Ovary (tissue), 10 donors: ENCODE measurements around the gene ZMIZ1. TPM values are rescaled to one million over a fixed set of nuclear protein-coding genes. Genes with fewer than 3 reads are reported as not detected.
A peak's percentile ranks its signal among the peaks of the same experiment; 100 is the strongest.

Experiments used
- DNase-seq, 5 donors: peaks; one replicate each; pipeline ENCODE4 v3.0.0-alpha.2; 2019 to 2020
- H3K27ac ChIP-seq, 2 donors: fragments of 200-600 bp; one replicate each; pipeline versions ENCODE4 v1.5.1 to v1.8.0; 2019 to 2022
- H3K27me3 ChIP-seq: fragments of 200-600 bp; one replicate; pipeline ENCODE4 v1.8.0; 2022
- H3K36me3 ChIP-seq: fragments of 200-600 bp; sonication (generic); one replicate; pipeline ENCODE4 v1.5.1; 2019
- H3K4me1 ChIP-seq: one replicate; pipeline ENCODE4 v1.8.1; 2013; ENCODE audit warnings: mild to moderate bottlenecking, moderate library complexity; ENCODE audit not compliant: insufficient read depth
- H3K4me3 ChIP-seq: fragments of 200-600 bp; sonication (generic); one replicate; pipeline ENCODE4 v1.5.1; 2017
- H3K9me3 ChIP-seq, 2 donors: fragments of 200-600 bp in 1 of 2; sonication (generic) in 1 of 2; one replicate each; pipeline versions ENCODE4 v1.5.1 to v1.8.1; 2013 to 2019; ENCODE audit warnings: mild to moderate bottlenecking in 1 of 2, moderate library complexity in 1 of 2
- EP300 ChIP-seq: sonication (generic); formaldehyde crosslinking; IDR thresholded peaks from one replicate; pipeline ENCODE4 v1.6.1; 2017; ENCODE audit warnings: antibody characterized with exemption
- POLR2A ChIP-seq: fragments of 450-650 bp; IDR thresholded peaks from one replicate; pipeline ENCODE4 v1.6.1; 2017; ENCODE audit warnings: antibody characterized with exemption, mild to moderate bottlenecking, moderate library complexity
- WGBS, 3 donors: extraction: QIAGEN DNeasy Blood & Tissue Kit in 1 of 3; methylation state at CpG; one replicate each; pipeline versions ENCODE4 v1.1.5 to v1.1.7; 2013 to 2017; 5-methylcytosine and 5-hydroxymethylcytosine counted together
- intact Hi-C, 4 donors: fragments of 100-400 bp; cut with DNase I; formaldehyde crosslinking; loops; one replicate each; pipeline versions ENCODE4 v1.11.0 to v1.15.1; 2022 to 2023
- long read RNA-seq, 3 donors: library from polyadenylated mRNA in 2 of 3; unstranded in 2 of 3; transcript quantifications; one replicate each; pipeline ENCODE4 v2.0.0 and lab custom pipeline, GENCODE V29; 2021 to 2026
- polyA plus RNA-seq, 2 donors: library from polyadenylated mRNA; stranded (reverse); fragments of 200-250 nt in 1 of 2; fragments of 350-450 nt in 1 of 2; fragmentation: Illumina TruSeq in 1 of 2; extraction: RNeasy Lipid Tissue Mini Kit (QIAGEN cat#74804) in 1 of 2; gene quantifications; one replicate each; pipeline ENCODE4 v1.2.3, GENCODE V29; 2013 to 2014
- total RNA-seq, 7 donors: library from RNA; depleted of rRNA in 2 of 7; stranded (reverse); fragments of >200 nt in 2 of 7; fragmentation: NEBNext Ultra II Directional in 3 of 7; extraction: Animal tissue kit (Norgen Biotek cat#: 25700) in 3 of 7; gene quantifications; one replicate each; pipeline versions ENCODE4 v1.1.0 to v1.2.4, GENCODE V29; 2016 to 2023
- TF ChIP-seq, protein P1 (sequence below), 3 donors: fragments of 450-650 bp in 2 of 3; fragments of 200-600 bp in 1 of 3; IDR thresholded peaks; one replicate each; pipeline versions ENCODE4 v1.5.1 to v1.8.0; 2016 to 2022; ENCODE audit warnings: antibody characterized with exemption in 3 of 3, mild to moderate bottlenecking in 1 of 3
- donor health status: DM: no; HTN: no; CAD: no; lungs with moderate emphysema.
- donor health status: DM: no; HTN: no; CAD: no.
- donor health status: Bipolar disorder and iron deficiency.
- donor health status: DM: yes; HTN: yes; CAD: no.
- donor health status: DM: no; HTN: no; CAD: no.
- donor health status: DM: yes; HTN: yes; CAD: no.

Gene ZMIZ1
- 100 to 1,000 TPM in 2 of 7 donors, 10 to 100 TPM in 5; 30.3 to 117 (median 86.3) TPM for total RNA-seq
- polyA plus RNA-seq: 10 to 100 TPM; 36.5 to 40.3 TPM
- long read RNA-seq, donor 1, partial matches to known transcripts: 145 of 207 reads
- long read RNA-seq, donor 1, other reads (novel, unspliced or antisense): 62 of 207 reads
- long read RNA-seq, donor 2, full-length matches to known transcripts: 2 of 2 reads
- long read RNA-seq, donor 2, partial matches to known transcripts: 0 of 2 reads
- long read RNA-seq, donor 2, other reads (novel, unspliced or antisense): 0 of 2 reads
- long read RNA-seq, donor 3, partial matches to known transcripts: 142 of 156 reads
- long read RNA-seq, donor 3, other reads (novel, unspliced or antisense): 14 of 156 reads

- intact Hi-C loops: loop anchor here (2.0 to 10.0 kb wide), 8 partner anchors 91 to 1024 kb away; no protein-coding TSS in a partner anchor
- Histone ChIP-seq H3K4me3 (peak within 1 kb of the TSS; percentile 56), H3K27me3 (no peaks in the 10 kb centered on the region), H3K4me1 (peaks cover 20% of the 10 kb centered on the region), H3K9me3 (no peaks in the 10 kb centered on the region), H3K27ac (peak within 1 kb of the TSS; percentile 86 to 89), H3K36me3 (no peaks in the 10 kb centered on the region)
- DNase-seq: peak; percentile 87 to 92 (median 91)
- TF ChIP-seq, protein P1, sequence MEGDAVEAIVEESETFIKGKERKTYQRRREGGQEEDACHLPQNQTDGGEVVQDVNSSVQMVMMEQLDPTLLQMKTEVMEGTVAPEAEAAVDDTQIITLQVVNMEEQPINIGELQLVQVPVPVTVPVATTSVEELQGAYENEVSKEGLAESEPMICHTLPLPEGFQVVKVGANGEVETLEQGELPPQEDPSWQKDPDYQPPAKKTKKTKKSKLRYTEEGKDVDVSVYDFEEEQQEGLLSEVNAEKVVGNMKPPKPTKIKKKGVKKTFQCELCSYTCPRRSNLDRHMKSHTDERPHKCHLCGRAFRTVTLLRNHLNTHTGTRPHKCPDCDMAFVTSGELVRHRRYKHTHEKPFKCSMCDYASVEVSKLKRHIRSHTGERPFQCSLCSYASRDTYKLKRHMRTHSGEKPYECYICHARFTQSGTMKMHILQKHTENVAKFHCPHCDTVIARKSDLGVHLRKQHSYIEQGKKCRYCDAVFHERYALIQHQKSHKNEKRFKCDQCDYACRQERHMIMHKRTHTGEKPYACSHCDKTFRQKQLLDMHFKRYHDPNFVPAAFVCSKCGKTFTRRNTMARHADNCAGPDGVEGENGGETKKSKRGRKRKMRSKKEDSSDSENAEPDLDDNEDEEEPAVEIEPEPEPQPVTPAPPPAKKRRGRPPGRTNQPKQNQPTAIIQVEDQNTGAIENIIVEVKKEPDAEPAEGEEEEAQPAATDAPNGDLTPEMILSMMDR (IDR thresholded peaks at IDR 0.05): no peak
- peak; percentile 83 for TF ChIP-seq POLR2A
- 0 to 1% (median 1%) methylated on average over 59 to 92 of the region's 92 CpGs for WGBS, 3 donors
Observed at GRCh38 chr10:79068562-79069324, at the start of gene ZMIZ1. Gene ZMIZ1 (plus strand): TSS chr10:79068966. CDS start chr10:79201633, 132,667 bp downstream.

DNA sequence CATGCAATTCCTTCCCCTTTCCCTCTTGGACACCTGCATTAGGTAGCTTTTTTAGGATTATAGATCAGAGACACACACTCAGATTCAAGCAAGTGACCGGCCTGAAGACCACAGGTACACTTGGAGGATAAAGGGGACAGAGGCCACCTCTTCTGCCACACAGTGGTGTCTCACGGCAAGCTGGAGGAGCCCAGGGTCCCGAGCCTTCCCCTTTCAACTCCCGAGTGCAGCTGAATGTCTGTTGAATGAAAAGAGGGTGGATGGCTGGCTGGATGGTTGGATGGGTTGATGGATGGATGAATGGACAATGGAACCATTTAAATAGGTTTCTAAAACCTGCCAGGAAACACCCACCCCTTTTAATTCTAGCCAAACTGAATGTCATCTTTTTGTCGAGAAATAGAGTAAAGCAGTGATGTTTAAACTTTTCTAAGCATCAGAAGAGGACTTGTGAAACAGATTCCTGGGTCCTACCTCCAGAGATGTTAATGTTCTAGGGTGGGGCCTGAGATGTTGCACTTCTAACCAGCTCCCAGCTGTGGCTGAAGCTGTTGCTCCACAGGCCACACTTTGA lies 49.2 kb upstream of the ZMIZ1 start:
- peaks cover 17% of the 10 kb centered on the region for H3K4me1 ChIP-seq
- no peaks in the 10 kb centered on the region for H3K36me3 ChIP-seq
- no peak overlapping the region for H3K4me3 ChIP-seq
- TF ChIP-seq, protein P1 (IDR thresholded peaks at IDR 0.05): no peak
- no peak for TF ChIP-seq POLR2A
- TF ChIP-seq EP300: no peak
- WGBS, 3 donors: 82 to 86% (median 83%) methylated on average over 5 of the region's 5 CpGs
- H3K9me3 ChIP-seq: no peaks in the 10 kb centered on the region
- intact Hi-C loops: no loop called here
- no peaks in the 10 kb centered on the region for H3K27me3 ChIP-seq
- no peak overlapping the region for H3K27ac ChIP-seq
- DNase-seq: peak in 1 of 5 donors; percentile 25

- TF ChIP-seq POLR2A (no peak), EP300 (no peak)
- TF ChIP-seq, protein P1 (IDR thresholded peaks at IDR 0.05): no peak
- Histone ChIP-seq H3K27me3 (no peaks in the 10 kb centered on the region), H3K27ac (no peak overlapping the region), H3K36me3 (no peaks in the 10 kb centered on the region), H3K9me3 (no peaks in the 10 kb centered on the region), H3K4me1 (peaks cover 13% of the 10 kb centered on the region), H3K4me3 (no peak overlapping the region)
- 54 to 73% (median 55%) methylated on average over 5 of the region's 5 CpGs for WGBS, 3 donors
- DNase-seq: peak; percentile 44 to 86 (median 71)
- intact Hi-C loops: no loop called here
Observed at GRCh38 chr10:79020015-79020491, 48.7 kb upstream of the ZMIZ1 start.

DNA sequence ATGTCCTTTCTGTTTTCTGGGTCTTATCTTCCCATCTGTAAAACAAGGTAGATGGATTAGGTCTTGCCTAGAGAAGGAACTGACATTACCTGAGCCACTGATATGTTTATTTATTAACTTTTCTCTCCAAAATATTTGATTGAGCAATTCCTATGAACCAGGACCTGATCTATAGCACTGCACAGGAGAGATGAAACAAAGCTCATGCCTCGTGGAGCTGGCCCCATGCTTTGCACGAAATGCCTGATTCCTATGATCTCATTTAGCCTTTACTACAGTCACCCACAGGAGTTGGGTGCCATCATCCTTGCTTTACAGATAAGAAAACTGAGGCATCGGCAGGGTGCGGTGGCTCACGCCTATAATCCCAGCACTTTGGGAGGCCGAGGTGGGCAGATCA lies 48.2 kb upstream of the ZMIZ1 start:
- Histone ChIP-seq H3K9me3 (no peaks in the 10 kb centered on the region), H3K27ac (no peak overlapping the region), H3K36me3 (no peaks in the 10 kb centered on the region), H3K27me3 (no peaks in the 10 kb centered on the region), H3K4me1 (peaks cover 13% of the 10 kb centered on the region), H3K4me3 (no peak overlapping the region)
- WGBS, 3 donors: 91 to 95% (median 92%) methylated on average over 6 of the region's 6 CpGs
- peak in 2 of 5 donors; percentile 5 to 25 for DNase-seq
- TF ChIP-seq POLR2A (no peak), EP300 (no peak)
- TF ChIP-seq, protein P1 (IDR thresholded peaks at IDR 0.05): no peak
- intact Hi-C loops: no loop called here
